ENCODE results near the gene DNM3.

- TF ChIP-seq PATZ1 (CRISPR knock-in tag; IDR thresholded peaks at IDR 0.05; ENCODE audit: borderline replicate concordance): no peak
- no peak for TF ChIP-seq ZNF70 (CRISPR knock-in tag; IDR thresholded peaks at IDR 0.05)
- TF ChIP-seq CSRNP3 (CRISPR knock-in tag; IDR thresholded peaks at IDR 0.05): no peak
- no peak for TF ChIP-seq ZFP30 (CRISPR knock-in tag; IDR thresholded peaks at IDR 0.05)
- no peak for TF ChIP-seq SNAI2 (CRISPR knock-in tag; IDR thresholded peaks at IDR 0.05)
- TF ChIP-seq ZNF8 (CRISPR knock-in tag; IDR thresholded peaks at IDR 0.05): no peak
- TF ChIP-seq GLIS3 (CRISPR knock-in tag; IDR thresholded peaks at IDR 0.05): no peak
- TF ChIP-seq RARB (CRISPR knock-in tag; IDR thresholded peaks at IDR 0.05): no peak
- TF ChIP-seq CSDC2 (CRISPR knock-in tag; IDR thresholded peaks at IDR 0.05): no peak
- TF ChIP-seq CREB5 (CRISPR knock-in tag; IDR thresholded peaks at IDR 0.05; ENCODE audit: low read depth): no peak
- no peak for TF ChIP-seq ISL1 (CRISPR knock-in tag; IDR thresholded peaks at IDR 0.05)
- no peak for TF ChIP-seq PPARA (CRISPR knock-in tag; IDR thresholded peaks at IDR 0.05; ENCODE audit: borderline replicate concordance)
- no peak for TF ChIP-seq OSR1 (CRISPR knock-in tag; IDR thresholded peaks at IDR 0.05)
Measured at GRCh38 chr1:172068334-172068733, 227.0 kb downstream of the DNM3 start.

Data from SK-N-SH treated with all-trans-retinoic acid at 6 μM for 48 hours (cell line).